HCT116 (cell line): Measurements from ENCODE around the gene STK25. TPM values are rescaled to one million over a fixed set of nuclear protein-coding genes. Genes with fewer than 3 reads are reported as not detected.

Experiments used
- ATAC-seq: fragments of 200-7000 bp; cut with Tn5 transposase; 2 replicates; pipeline ENCODE4 v1.9.1; 2020; ENCODE audit warnings: mild to moderate bottlenecking, moderate library complexity
- BruUV-seq: library from RNA; stranded (reverse); fragments of 400-500 nt; replicated peaks from 2 replicates; lab custom pipeline; 2021; lab: Mats Ljungman, UMichigan
- CTCF ChIA-PET: fragments of 300-600 bp; sonication (Branson Sonifier 250); formaldehyde crosslinking; loops from one replicate; lab custom pipeline; 2021; ENCODE audit warnings: antibody characterized with exemption; lab: Charles Lee
- POLR2A ChIA-PET: fragments of 300-600, 350-600 bp; sonication (Branson Sonifier 250); formaldehyde crosslinking; loops from one replicate; lab custom pipeline; 2021; ENCODE audit warnings: antibody characterized with exemption; lab: Charles Lee
- RAD21 ChIA-PET, 2 experiments: fragments of 300-600 bp; sonication (Branson Sonifier 250); formaldehyde crosslinking; loops; one replicate each; lab custom pipeline; 2023; ENCODE audit warnings: low total read pairs in 2 of 2; ENCODE audit not compliant: uncharacterized antibody in 2 of 2, unreplicated experiment in 2 of 2, low non-redundant PET in 1 of 2; lab: Charles Lee
- DNase-seq: peaks from one replicate; pipeline ENCODE4 v3.0.0-alpha.2; 2010; ENCODE audit warnings: low read depth, low spot score
- H2AFZ ChIP-seq: fragments of 200-600 bp; shearing (Covaris generic), sonication (generic); 2 replicates; pipeline ENCODE4 v1.6.1; 2017; ENCODE audit warnings: low read depth, mixed run types, mixed read lengths, antibody characterized with exemption, low read length; ENCODE audit not compliant: poor library complexity, severe bottlenecking
- H3K27ac ChIP-seq: 2 replicates; pipeline ENCODE4 v1.5.1; 2012; ENCODE audit warnings: low read depth, low read length
- H3K27me3 ChIP-seq: fragments of 200-600 bp; sonication (generic); 2 replicates; pipeline ENCODE4 v1.6.1; 2016; ENCODE audit warnings: mixed run types, low read length, mixed read lengths; ENCODE audit not compliant: insufficient read depth
- H3K36me3 ChIP-seq, 2 experiments: fragments of 200-500 bp in 1 of 2; fragments of 200-600 bp in 1 of 2; sonication (Bioruptor generic) in 1 of 2; sonication (generic) in 1 of 2; 2 replicates each; pipeline versions ENCODE4 v1.5.1 to v1.6.1; 2014 to 2016; ENCODE audit warnings: low read length in 2 of 2, inconsistent platforms in 1 of 2, mixed read lengths in 1 of 2, mixed run types in 1 of 2; ENCODE audit not compliant: insufficient read depth in 2 of 2, control insufficient read depth in 1 of 2
- H3K4me1 ChIP-seq, 2 experiments: fragments of 200-600 bp in 1 of 2; sonication (generic) in 1 of 2; 2 replicates each; pipeline versions ENCODE4 v1.5.1 to v1.6.1; 2012 to 2017; ENCODE audit warnings: low read length in 2 of 2, inconsistent platforms in 1 of 2, mild to moderate bottlenecking in 1 of 2, mixed read lengths in 1 of 2, mixed run types in 1 of 2, moderate library complexity in 1 of 2; ENCODE audit not compliant: insufficient read depth in 2 of 2, control insufficient read depth in 1 of 2
- H3K4me2 ChIP-seq: fragments of 200-600 bp; sonication (generic); 2 replicates; pipeline ENCODE4 v1.6.1; 2017; ENCODE audit warnings: mixed run types, low read length, mixed read lengths
- H3K4me3 ChIP-seq, 2 experiments: fragments of 200-600 bp in 1 of 2; sonication (generic) in 1 of 2; replicated peaks in 1 of 2; 2 replicates each; pipeline ENCODE4 v1.5.1; 2011 to 2016; ENCODE audit warnings: low read length in 2 of 2, control low read depth in 1 of 2, low read depth in 1 of 2, mild to moderate bottlenecking in 1 of 2, mixed read lengths in 1 of 2, mixed run types in 1 of 2
- H3K79me2 ChIP-seq: fragments of 200-600 bp; sonication (generic); 2 replicates; pipeline ENCODE4 v1.6.1; 2017; ENCODE audit warnings: mild to moderate bottlenecking, mixed run types, low read length, moderate library complexity, mixed read lengths; ENCODE audit not compliant: insufficient read depth
- H3K9ac ChIP-seq: fragments of 200-600 bp; sonication (generic); 2 replicates; pipeline ENCODE4 v1.6.1; 2016; ENCODE audit warnings: low read length, mixed read lengths
- H3K9me2 ChIP-seq: fragments of 200-600 bp; sonication (generic), shearing (Covaris generic); 2 replicates; pipeline ENCODE4 v1.6.1; 2017; ENCODE audit warnings: mixed run types, mild to moderate bottlenecking, moderate library complexity; ENCODE audit not compliant: insufficient read depth
- H3K9me3 ChIP-seq, 2 experiments: fragments of 200-500 bp in 1 of 2; fragments of 200-600 bp in 1 of 2; sonication (Bioruptor generic) in 1 of 2; sonication (generic) in 1 of 2; 2 replicates each; pipeline ENCODE4 v1.6.1; 2014 to 2017; ENCODE audit warnings: low read length in 2 of 2, mixed read lengths in 2 of 2, inconsistent platforms in 1 of 2, low read depth in 1 of 2, mild to moderate bottlenecking in 1 of 2, mixed run types in 1 of 2, moderate library complexity in 1 of 2; ENCODE audit not compliant: control insufficient read depth in 1 of 2, insufficient read depth in 1 of 2
- H4K20me1 ChIP-seq: fragments of 200-600 bp; sonication (generic), shearing (Covaris generic); 2 replicates; pipeline ENCODE4 v1.6.1; 2017; ENCODE audit warnings: mixed run types, mild to moderate bottlenecking, moderate library complexity; ENCODE audit not compliant: insufficient read depth
- ATF3 ChIP-seq: IDR thresholded peaks from 2 replicates; pipeline ENCODE4 v1.6.1; 2012
- CEBPB ChIP-seq: IDR thresholded peaks from 2 replicates; pipeline ENCODE4 v1.6.1; 2012; ENCODE audit warnings: low read depth
- CTCF ChIP-seq, 3 experiments: fragments of 200-600 bp in 1 of 3; sonication (generic) in 1 of 3; IDR thresholded peaks in 2 of 3; conservative IDR thresholded peaks in 1 of 3; 2 replicates each; pipeline ENCODE4 v1.5.1; 2012 to 2017; ENCODE audit warnings: low read depth in 2 of 3, low read length in 2 of 3, antibody characterized with exemption in 1 of 3, borderline replicate concordance in 1 of 3, control low read depth in 1 of 3, mild to moderate bottlenecking in 1 of 3, mixed read lengths in 1 of 3, mixed run types in 1 of 3, moderate library complexity in 1 of 3; ENCODE audit not compliant: insufficient read depth in 1 of 3
- FOSL1 ChIP-seq: IDR thresholded peaks from 2 replicates; pipeline ENCODE4 v1.6.1; 2012; ENCODE audit warnings: low read depth
- JUND ChIP-seq: IDR thresholded peaks from 2 replicates; pipeline ENCODE4 v1.6.1; 2012
- POLR2A ChIP-seq: IDR thresholded peaks from 2 replicates; pipeline ENCODE4 v1.7.0; 2011; ENCODE audit warnings: borderline replicate concordance; ENCODE audit not compliant: insufficient read depth, insufficient read length; ENCODE audit errors: extremely low read depth
- RAD21 ChIP-seq: IDR thresholded peaks from 2 replicates; pipeline ENCODE4 v1.6.1; 2012; ENCODE audit warnings: low read depth, mild to moderate bottlenecking
- SIN3A ChIP-seq: IDR thresholded peaks from 2 replicates; pipeline ENCODE4 v1.6.1; 2012; ENCODE audit warnings: low read depth
- SP1 ChIP-seq: IDR thresholded peaks from 2 replicates; pipeline ENCODE4 v1.6.1; 2012; ENCODE audit warnings: low read depth
- SRF ChIP-seq: IDR thresholded peaks from 2 replicates; pipeline ENCODE4 v1.6.1; 2012; ENCODE audit warnings: low read depth
- TCF7L2 ChIP-seq: IDR thresholded peaks from 2 replicates; pipeline ENCODE4 v1.7.0; 2011; ENCODE audit warnings: borderline replicate concordance, inconsistent platforms; ENCODE audit not compliant: insufficient read depth, insufficient read length; ENCODE audit errors: extremely low read depth
- YY1 ChIP-seq: IDR thresholded peaks from 2 replicates; pipeline ENCODE4 v1.6.1; 2011; ENCODE audit warnings: low read length, low read depth, moderate library complexity, mild to moderate bottlenecking; ENCODE audit not compliant: insufficient replicate concordance; ENCODE audit errors: extremely low read depth
- ZNF274 ChIP-seq: fragments of 200-500 bp; sonication (Bioruptor generic); IDR thresholded peaks from 2 replicates; pipeline ENCODE4 v1.6.1; 2014; ENCODE audit warnings: mild to moderate bottlenecking, low read depth, low read length, inconsistent platforms
- intact Hi-C: fragments of 100-400 bp; cut with micrococcal nuclease; formaldehyde crosslinking; loops from 2 replicates; pipeline ENCODE4 v1.10.0; 2022
- total RNA-seq: library from RNA; stranded (reverse); gene quantifications from one replicate; pipeline ENCODE4 v1.2.1, GENCODE V29; 2021; ENCODE audit not compliant: unreplicated experiment
- TF ChIP-seq, protein P1 (sequence below): IDR thresholded peaks from 2 replicates; pipeline ENCODE4 v1.6.1; 2012; ENCODE audit warnings: low read depth

STK25 gene
- total RNA-seq, 1 experiment from 2014 or later, result 160 TPM

DNA sequence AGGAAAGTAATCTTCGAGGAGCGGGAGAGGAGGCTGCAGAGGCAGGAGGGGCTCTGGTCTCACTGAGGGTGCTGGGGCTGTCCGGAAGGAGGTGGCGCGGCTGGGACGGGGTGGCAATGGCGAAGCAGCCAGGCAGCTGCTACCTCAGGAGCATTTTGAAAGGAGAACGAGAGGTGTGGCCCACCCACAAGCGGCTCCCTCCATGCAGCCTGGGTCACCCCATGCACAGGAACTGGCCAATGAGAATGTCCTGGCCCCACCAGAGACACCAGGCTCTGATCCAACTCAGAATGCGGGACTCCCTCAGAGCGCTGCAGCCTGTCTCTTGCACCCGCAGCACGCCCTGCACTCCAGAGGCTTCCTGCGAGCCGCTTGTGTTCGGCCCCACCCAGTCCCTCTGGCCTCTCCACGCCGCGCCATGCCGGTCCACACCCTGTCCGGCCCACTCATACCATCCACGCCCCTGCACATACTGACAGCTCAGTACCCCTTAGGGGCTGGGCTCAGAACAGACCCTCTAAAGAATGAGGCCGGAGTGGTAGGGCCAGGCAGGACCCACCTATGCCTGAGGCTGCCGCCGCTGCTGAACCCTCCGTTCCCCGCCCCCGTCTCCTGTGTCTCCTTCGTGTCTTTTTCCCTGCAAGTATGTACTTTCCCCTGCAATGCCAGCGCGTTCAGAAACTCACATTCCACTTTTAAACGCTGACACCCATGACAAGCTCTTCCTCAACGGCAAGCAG, 43.8 kb upstream of the STK25 start:
- Histone ChIP-seq H3K27me3 (no peaks in the 10 kb centered on the region), H3K9ac (no peak overlapping the region), H4K20me1 (no peaks in the 10 kb centered on the region), H3K9me2 (no peaks in the 10 kb centered on the region), H3K4me1 (peaks cover 16 to 34% of the 10 kb centered on the region in 2 experiments), H3K9me3 (no peaks in the 10 kb centered on the region), H2AFZ (no peak overlapping the region), H3K36me3 (no peaks in the 10 kb centered on the region), H3K4me2 (no peak overlapping the region), H3K27ac (no peak overlapping the region), H3K4me3 (no peak overlapping the region), H3K79me2 (no peaks in the 10 kb centered on the region)
- TF ChIP-seq CEBPB (no peak), YY1 (no peak), SP1 (no peak), ZNF274 (no peak), RAD21 (no peak), SIN3A (no peak), CTCF (IDR thresholded peaks at IDR 0.05 in 2 of 3, conservative IDR thresholded peaks at IDR 0.05 in 1 of 3; ENCODE audit: borderline replicate concordance in 1 of 3, insufficient read depth in 1 of 3, low read depth in 2 of 3, low read length in 2 of 3) (no peak), ATF3 (no peak), FOSL1 (no peak), POLR2A (no peak), JUND (no peak), TCF7L2 (no peak), SRF (no peak)
- TF ChIP-seq, protein P1, sequence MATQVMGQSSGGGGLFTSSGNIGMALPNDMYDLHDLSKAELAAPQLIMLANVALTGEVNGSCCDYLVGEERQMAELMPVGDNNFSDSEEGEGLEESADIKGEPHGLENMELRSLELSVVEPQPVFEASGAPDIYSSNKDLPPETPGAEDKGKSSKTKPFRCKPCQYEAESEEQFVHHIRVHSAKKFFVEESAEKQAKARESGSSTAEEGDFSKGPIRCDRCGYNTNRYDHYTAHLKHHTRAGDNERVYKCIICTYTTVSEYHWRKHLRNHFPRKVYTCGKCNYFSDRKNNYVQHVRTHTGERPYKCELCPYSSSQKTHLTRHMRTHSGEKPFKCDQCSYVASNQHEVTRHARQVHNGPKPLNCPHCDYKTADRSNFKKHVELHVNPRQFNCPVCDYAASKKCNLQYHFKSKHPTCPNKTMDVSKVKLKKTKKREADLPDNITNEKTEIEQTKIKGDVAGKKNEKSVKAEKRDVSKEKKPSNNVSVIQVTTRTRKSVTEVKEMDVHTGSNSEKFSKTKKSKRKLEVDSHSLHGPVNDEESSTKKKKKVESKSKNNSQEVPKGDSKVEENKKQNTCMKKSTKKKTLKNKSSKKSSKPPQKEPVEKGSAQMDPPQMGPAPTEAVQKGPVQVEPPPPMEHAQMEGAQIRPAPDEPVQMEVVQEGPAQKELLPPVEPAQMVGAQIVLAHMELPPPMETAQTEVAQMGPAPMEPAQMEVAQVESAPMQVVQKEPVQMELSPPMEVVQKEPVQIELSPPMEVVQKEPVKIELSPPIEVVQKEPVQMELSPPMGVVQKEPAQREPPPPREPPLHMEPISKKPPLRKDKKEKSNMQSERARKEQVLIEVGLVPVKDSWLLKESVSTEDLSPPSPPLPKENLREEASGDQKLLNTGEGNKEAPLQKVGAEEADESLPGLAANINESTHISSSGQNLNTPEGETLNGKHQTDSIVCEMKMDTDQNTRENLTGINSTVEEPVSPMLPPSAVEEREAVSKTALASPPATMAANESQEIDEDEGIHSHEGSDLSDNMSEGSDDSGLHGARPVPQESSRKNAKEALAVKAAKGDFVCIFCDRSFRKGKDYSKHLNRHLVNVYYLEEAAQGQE, result no peak
- CTCF ChIA-PET, result no interaction called here
- POLR2A ChIA-PET, result no interaction called here
- ATAC-seq, result no peak
- intact Hi-C loops, result loop anchor here (10.0 kb wide), 1 partner anchor 333 kb away; no protein-coding TSS in a partner anchor
- BruUV-seq, result no TSS peak
- RAD21 ChIA-PET, result no interaction called here
- DNase-seq, result no peak
